Amniotic stem cell (primary cell): ENCODE results near the gene LARP1.

Experiments
- DNase-seq: peaks from one replicate; lab custom pipeline; 2025; lab: John Stamatoyannopoulos, UW

LARP1 gene

DNA sequence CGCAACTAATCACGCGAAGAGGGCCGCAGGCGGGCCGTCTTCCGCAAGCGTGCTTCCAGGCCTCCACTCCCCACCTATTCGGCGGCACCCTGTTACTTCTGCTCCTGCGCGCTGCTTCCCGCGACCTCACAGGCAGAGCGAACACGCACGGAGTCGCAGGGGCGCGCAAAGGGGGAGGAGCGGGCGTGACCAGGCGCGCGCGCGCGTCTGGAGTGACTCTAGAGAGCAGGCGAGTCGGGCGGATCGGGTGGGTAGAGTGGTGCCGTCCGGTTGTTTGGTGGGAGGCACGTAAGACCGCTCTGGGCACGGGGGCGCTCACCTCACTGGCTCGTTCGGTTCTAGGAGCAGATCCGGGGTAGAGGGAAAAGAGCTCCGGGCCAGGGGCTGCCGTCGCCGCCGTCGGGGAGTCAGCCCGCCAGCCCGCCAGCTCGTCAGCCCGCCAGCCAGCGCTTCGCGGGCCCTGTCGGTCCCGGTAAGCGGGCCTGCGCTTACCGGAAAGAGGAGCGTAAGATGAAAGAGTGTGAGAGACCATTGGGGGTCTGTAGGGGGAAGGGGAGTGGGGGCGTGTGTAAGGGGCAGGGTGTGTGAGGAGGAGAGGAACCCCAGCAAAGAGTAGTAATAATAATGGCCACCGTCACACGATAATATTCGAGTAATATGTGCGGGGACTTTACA is 103.3 kb downstream of the LARP1 start, which contains the start of gene CNOT8:
Gene CNOT8 (plus strand): TSS at position 331 of the 675 bp plus-strand sequence. CDS start 4,652 bp downstream, outside the sequence.
- DNase-seq, result peak; percentile 93

DNA sequence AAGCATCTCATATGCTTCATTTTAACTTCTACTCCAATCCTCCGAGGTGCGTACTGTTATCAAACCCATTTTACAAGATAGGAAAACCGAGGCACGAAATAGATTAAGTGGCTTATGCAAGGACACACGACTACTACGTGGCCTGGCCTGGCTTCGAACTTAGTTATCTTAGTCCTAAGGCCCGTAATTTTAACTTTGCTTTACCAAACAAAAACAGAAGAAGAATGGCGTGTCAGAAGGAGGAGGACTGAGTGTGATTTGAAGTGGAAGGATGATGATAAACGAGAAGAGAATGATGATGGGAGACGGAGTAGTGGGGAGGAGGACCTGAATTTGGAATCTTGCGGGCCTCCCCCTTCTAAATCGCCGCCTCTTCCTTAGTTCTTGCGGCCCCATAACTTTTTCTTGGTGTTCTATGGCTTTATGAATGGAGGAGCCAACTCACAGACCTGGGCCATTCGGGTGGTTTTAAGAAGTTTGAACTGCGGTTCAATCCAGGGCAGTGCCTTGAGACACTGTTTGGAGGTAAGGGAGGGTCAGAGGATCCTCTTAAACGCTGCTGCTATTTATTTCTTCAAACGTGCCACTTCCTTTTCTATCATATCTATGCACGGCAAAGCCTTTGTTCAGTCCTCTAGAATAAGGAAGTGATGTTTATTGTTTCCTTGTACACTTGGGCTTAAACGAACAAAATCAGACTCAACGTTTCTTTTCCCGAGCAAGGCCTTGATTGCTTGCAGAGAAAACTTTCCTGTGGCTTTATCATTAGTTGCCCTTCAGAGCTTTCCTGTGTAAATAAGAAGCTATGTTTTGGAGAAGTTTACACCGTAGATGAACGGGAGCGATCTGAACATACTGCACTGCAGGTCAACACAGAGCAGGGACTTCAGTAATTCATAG is 104.0 kb downstream of the LARP1 start:
- DNase-seq, result no peak

GRCh38 chr5:154860123-154860522 is 104.9 kb downstream of the LARP1 start:
- DNase-seq, result no peak

DNA sequence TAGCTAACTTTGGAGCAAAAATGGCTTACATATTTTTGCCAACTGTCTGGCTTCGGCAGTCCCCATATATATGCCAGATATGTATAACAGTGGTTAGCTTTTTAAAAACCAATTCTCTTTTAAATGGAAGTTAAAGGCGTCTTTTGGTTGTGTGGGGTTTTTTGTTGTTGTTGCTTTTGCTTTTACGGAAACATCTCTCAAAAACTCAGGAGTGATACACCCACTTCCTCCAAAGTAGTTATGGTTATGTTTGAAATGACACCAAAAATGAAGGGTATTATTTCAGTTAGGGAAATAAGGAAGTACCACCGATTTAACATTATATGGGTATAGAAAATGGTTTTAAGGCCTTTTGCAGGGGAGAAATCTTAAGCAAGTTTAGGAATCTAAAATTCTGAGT is 105.6 kb downstream of the LARP1 start:
- no peak for DNase-seq

DNA sequence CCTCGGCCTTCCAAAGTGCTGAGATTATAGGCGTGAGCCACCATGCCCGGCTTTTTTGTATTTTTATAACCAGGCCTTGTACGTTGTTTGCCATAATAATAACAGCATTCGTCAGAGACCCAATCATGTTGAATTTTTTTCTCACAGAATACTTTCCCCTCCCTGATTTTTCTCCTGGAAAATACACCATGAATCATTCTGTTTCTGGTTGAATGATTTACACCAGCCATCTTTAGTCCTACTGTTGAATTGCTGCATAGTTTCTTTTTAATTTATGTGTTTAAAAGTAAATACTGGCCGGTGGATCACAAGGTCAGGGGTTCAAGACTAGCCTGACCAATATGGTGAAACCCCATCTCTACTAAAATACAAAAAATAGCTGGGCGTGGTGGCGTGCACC is 106.8 kb downstream of the LARP1 start:
- no peak for DNase-seq

DNA sequence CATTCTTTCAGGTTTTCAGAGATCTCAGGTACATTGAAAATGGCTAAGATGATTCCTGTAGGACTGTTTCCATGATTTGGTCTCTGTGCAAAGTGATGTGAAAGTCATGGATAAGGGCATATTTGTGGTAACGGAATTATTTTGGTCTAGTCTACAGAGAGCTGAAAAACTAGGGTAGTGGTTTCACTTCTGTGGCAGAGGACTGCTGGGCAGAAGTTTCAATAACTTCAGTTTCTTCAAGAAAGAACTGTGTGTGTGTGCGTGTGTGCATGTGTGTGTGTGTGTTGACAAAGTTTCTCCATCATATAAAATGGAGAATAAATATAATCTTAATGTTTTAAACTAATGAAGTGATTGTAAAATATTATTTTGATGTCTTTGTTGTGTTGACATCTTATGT is 107.6 kb downstream of the LARP1 start:
- no peak for DNase-seq

GRCh38 chr5:154863291-154864080 is 108.3 kb downstream of the LARP1 start:
- no peak for DNase-seq

DNA sequence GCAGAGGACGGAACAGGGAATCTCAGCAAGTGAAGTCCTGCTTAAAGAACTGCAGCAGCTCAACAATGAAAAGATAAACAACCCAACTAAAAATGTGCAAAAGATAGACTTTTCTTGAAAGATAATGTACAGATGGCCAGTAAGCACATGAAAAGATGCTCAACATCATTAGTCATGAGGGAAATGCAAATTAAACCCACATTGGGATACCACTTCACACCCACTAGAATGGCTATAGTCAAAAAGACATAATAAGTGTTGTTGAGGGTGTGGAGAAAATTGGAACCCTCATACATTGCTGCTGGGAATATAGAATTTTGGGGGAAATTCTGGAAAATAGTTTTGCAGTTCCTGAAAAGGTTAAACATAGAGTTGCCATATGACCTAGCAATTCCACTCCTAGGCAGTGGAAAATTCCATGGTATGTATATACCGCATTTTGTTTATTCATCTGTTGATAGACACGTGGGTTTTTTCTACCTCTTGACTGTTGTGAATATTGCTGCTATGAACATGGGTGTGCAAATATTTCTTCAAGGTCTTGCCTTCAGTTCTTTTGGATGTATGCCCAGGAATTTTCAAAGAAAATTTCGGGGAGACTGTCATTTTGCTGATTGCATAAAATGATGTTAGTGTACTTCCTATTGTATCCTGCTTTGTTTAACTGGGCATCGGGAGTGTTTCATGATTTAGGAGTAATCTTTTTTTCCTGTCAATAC is 110.4 kb downstream of the LARP1 start:
- DNase-seq, result no peak

GRCh38 chr5:154866841-154867240 is 111.7 kb downstream of the LARP1 start:
- DNase-seq, result no peak
